Heart left ventricle (tissue), 16 donors: ENCODE data around the gene CALM1. TPM values are rescaled to one million over a fixed set of nuclear protein-coding genes. Genes with fewer than 3 reads are reported as not detected.

Experiments
- ATAC-seq, 4 donors: fragments of 200-7000 bp; cut with Tn5 transposase; one replicate each; pipeline ENCODE4 v1.9.1; 2020 to 2022; ENCODE audit warnings: moderate library complexity in 4 of 4, mild to moderate bottlenecking in 3 of 4, moderate number of reproducible peaks in 1 of 4
- DNase-seq, 5 donors: peaks; one replicate each; pipeline ENCODE4 v3.0.0-alpha.2; 2020
- H3K27ac ChIP-seq, 12 donors: fragments of 200-600 bp; sonication (generic) in 4 of 12; one replicate each; pipeline versions ENCODE4 v1.5.0 to v1.8.0; 2016 to 2022; ENCODE audit warnings: mild to moderate bottlenecking in 2 of 12
- H3K27me3 ChIP-seq, 9 donors: fragments of 200-600 bp; sonication (generic) in 2 of 9; one replicate each; pipeline versions ENCODE4 v1.5.1 to v1.8.0; 2016 to 2022; ENCODE audit warnings: mild to moderate bottlenecking in 3 of 9
- H3K36me3 ChIP-seq, 9 donors: fragments of 200-600 bp; sonication (generic) in 2 of 9; one replicate each; pipeline versions ENCODE4 v1.5.0 to v1.8.0; 2018 to 2022; ENCODE audit warnings: mild to moderate bottlenecking in 2 of 9
- H3K4me1 ChIP-seq, 12 donors: fragments of 200-600 bp; sonication (generic) in 4 of 12; one replicate each; pipeline versions ENCODE4 v1.5.0 to v1.8.0; 2016 to 2022; ENCODE audit warnings: mild to moderate bottlenecking in 3 of 12
- H3K4me3 ChIP-seq, 12 donors: fragments of 200-600 bp; sonication (generic) in 4 of 12; one replicate each; pipeline versions ENCODE4 v1.5.0 to v1.8.0; 2017 to 2022; ENCODE audit warnings: mild to moderate bottlenecking in 9 of 12, moderate library complexity in 4 of 12
- H3K9me3 ChIP-seq, 12 donors: fragments of 200-600 bp; sonication (generic) in 4 of 12; one replicate each; pipeline versions ENCODE4 v1.5.0 to v1.8.0; 2016 to 2022; ENCODE audit warnings: mild to moderate bottlenecking in 1 of 12
- CTCF ChIP-seq, 12 donors: fragments of 200-600 bp; sonication (generic) in 4 of 12; IDR thresholded peaks; one replicate each; pipeline versions ENCODE4 v1.5.0 to v1.8.0; 2018 to 2022; ENCODE audit warnings: antibody characterized with exemption in 12 of 12, mild to moderate bottlenecking in 5 of 12
- POLR2A ChIP-seq, 2 donors: fragments of 450-650 bp; IDR thresholded peaks; one replicate each; pipeline ENCODE4 v1.6.1; 2017; ENCODE audit warnings: antibody characterized with exemption in 2 of 2, mild to moderate bottlenecking in 2 of 2, moderate library complexity in 2 of 2
- WGBS, 4 donors: extraction: QIAGEN DNeasy Blood & Tissue Kit in 2 of 4; methylation state at CpG; one replicate each; pipeline versions ENCODE4 v1.1.5 to v1.1.7; 2013 to 2018; 5-methylcytosine and 5-hydroxymethylcytosine counted together
- intact Hi-C, 10 donors: fragments of 100-400 bp; cut with DNase I; formaldehyde crosslinking; loops; one replicate each; pipeline versions ENCODE4 v1.11.1 to v1.14.2; 2022
- polyA plus RNA-seq, 2 donors: library from polyadenylated mRNA; stranded (reverse); fragments of 200-250 nt; gene quantifications; one replicate each; pipeline ENCODE4 v1.2.3, GENCODE V29; 2013
- total RNA-seq, 9 donors: library from RNA; depleted of rRNA in 2 of 9; stranded (reverse); fragments of >200 nt in 2 of 9; fragmentation: NEBNext Ultra II Directional in 3 of 9; extraction: Animal tissue kit (Norgen Biotek cat#: 25700) in 3 of 9; gene quantifications; one replicate each; pipeline versions ENCODE4 v1.1.0 to v1.2.4, GENCODE V29; 2016 to 2023
- donor health status: ischemic (EF 13 %, LVEDD 7.1; RV severe dilation, severe dysfunction).
- donor health status: healthy with polysubstance abuse.
- donor health status: DM: no; HTN: yes; CAD: no.
- donor health status: DM: no; HTN: no; CAD: no.
- donor health status: ischemic (EF 25% LVEDD 6.9; RV normal size, moderate dysfunction).
- donor health status: ischemic (EF 25% LVEDD 5.7; RV mildly dilated, moderate dysfunction).
- donor health status: healthy.
- donor health status: DM: yes; HTN: yes; CAD: no.
- donor health status: ischemic (EF 35%, LVEDD 5.7; RV mildly dilated, moderate dysfunction).
- donor health status: nonischemic (EF 11% LVEDD 7.7; RV severe dilation, severe dysfunction).
- donor health status: DM: yes; HTN: yes; CAD: no.
- donor health status: PGD.
- donor health status: ischemic (EF 29% LVEDD 5.4; RV normal size, mild dysfunction).
- donor health status: nonischemic (EF 23%, LVEDD 6.1; RV moderate dilation, normal function).

The CALM1 gene
- total and polyA plus RNA-seq, 11 donors, result 307 to 784 (median 440) TPM

- peak in 2 of 12 donors; percentile 17 to 27 for TF ChIP-seq CTCF (IDR thresholded peaks at IDR 0.05)
- TF ChIP-seq POLR2A (IDR thresholded peaks at IDR 0.05), result peak in 1 of 2 donors; percentile 20
- ATAC-seq, result peak; percentile 86 to 95 (median 92)
- DNase-seq, result peak; percentile 80 to 88 (median 82)
- Histone ChIP-seq H3K9me3 (no peaks in the 10 kb centered on the region), H3K4me3 (peak overlapping the region in 10 of 12 donors; percentile 30 to 60 (median 38)), H3K36me3 (no peaks in the 10 kb centered on the region), H3K4me1 (peaks cover 0 to 38% (median 14%) of the 10 kb centered on the region in 12 donors), H3K27me3 (no peaks in the 10 kb centered on the region), H3K27ac (peak overlapping the region in 8 of 12 donors; percentile 28 to 83 (median 57))
- intact Hi-C loops, result no loop called here
- 41 to 54% (median 44%) methylated on average over 25 to 30 of the region's 30 CpGs for WGBS, 4 donors
Observed at GRCh38 chr14:90454041-90455000, 57.5 kb downstream of the CALM1 start.

GRCh38 chr14:90455100-90455571 is 58.3 kb downstream of the CALM1 start:
- no peaks in the 10 kb centered on the region for H3K27me3 ChIP-seq
- H3K9me3 ChIP-seq, result no peaks in the 10 kb centered on the region
- H3K4me3 ChIP-seq, result no peak overlapping the region
- ATAC-seq (no peak), DNase-seq (no peak)
- H3K27ac ChIP-seq, result peak overlapping the region in 1 of 12 donors; percentile 56
- peaks cover 0 to 38% (median 14%) of the 10 kb centered on the region in 12 donors for H3K4me1 ChIP-seq
- WGBS, 4 donors, result 49 to 75% (median 60%) methylated on average over 9 to 21 of the region's 21 CpGs
- intact Hi-C loops, result no loop called here
- TF ChIP-seq CTCF (IDR thresholded peaks at IDR 0.05), result no peak
- no peak for TF ChIP-seq POLR2A (IDR thresholded peaks at IDR 0.05)
- no peaks in the 10 kb centered on the region for H3K36me3 ChIP-seq

GRCh38 chr14:90456551-90456950 is 59.7 kb downstream of the CALM1 start:
- no peak overlapping the region for H3K4me3 ChIP-seq
- H3K27me3 ChIP-seq, result no peaks in the 10 kb centered on the region
- no peak overlapping the region for H3K27ac ChIP-seq
- intact Hi-C loops, result no loop called here
- peaks cover 0 to 38% (median 14%) of the 10 kb centered on the region in 12 donors for H3K4me1 ChIP-seq
- H3K9me3 ChIP-seq, result no peaks in the 10 kb centered on the region
- no peak for DNase-seq
- TF ChIP-seq CTCF (IDR thresholded peaks at IDR 0.05) (no peak), POLR2A (IDR thresholded peaks at IDR 0.05) (no peak)
- H3K36me3 ChIP-seq, result no peaks in the 10 kb centered on the region
- ATAC-seq, result no peak
- WGBS, 4 donors, result 67 to 77% (median 72%) methylated on average over 5 to 6 of the region's 6 CpGs

GRCh38 chr14:90457186-90457585 is 60.4 kb downstream of the CALM1 start:
- DNase-seq (no peak), ATAC-seq (no peak)
- no peak for TF ChIP-seq POLR2A (IDR thresholded peaks at IDR 0.05)
- TF ChIP-seq CTCF (IDR thresholded peaks at IDR 0.05), result no peak
- intact Hi-C loops, result no loop called here
- Histone ChIP-seq H3K36me3 (no peaks in the 10 kb centered on the region), H3K4me1 (peaks cover 0 to 38% (median 14%) of the 10 kb centered on the region in 12 donors), H3K9me3 (no peaks in the 10 kb centered on the region), H3K4me3 (no peak overlapping the region), H3K27ac (no peak overlapping the region), H3K27me3 (no peaks in the 10 kb centered on the region)
- WGBS, 4 donors, result 76 to 95% (median 79%) methylated on average over 4 of the region's 4 CpGs
